ENCODE data around the gene ZNF784.

- TF ChIP-seq CTCF (conservative IDR thresholded peaks at IDR 0.05 in 1 of 2, IDR thresholded peaks at IDR 0.05 in 1 of 2; ENCODE audit: low read depth in 1 of 2, low read length in 2 of 2) (peak; percentile 46 to 48), EZH2 (IDR thresholded peaks at IDR 0.05; ENCODE audit: low read length, missing control alignments) (no peak)
Observed at GRCh38 chr19:55638864-55639359, 14.5 kb upstream of the ZNF784 start.

Measured in fibroblast of lung (primary cell).